Astrocyte (in vitro differentiated cells and primary cell): ENCODE measurements around the gene C1orf21. TPM values are rescaled to one million over a fixed set of nuclear protein-coding genes. Genes with fewer than 3 reads are reported as not detected.

ENCODE experiments used
- DNase-seq: peaks from one replicate; pipeline ENCODE4 v3.0.0-alpha.2; 2010; ENCODE audit warnings: low read depth
- FAIRE-seq: peaks from 2 replicates; lab custom pipeline; 2011; peaks lifted over from hg19 to GRCh38; lab: Jason Lieb, UNC
- H2AFZ ChIP-seq: 2 replicates; pipeline ENCODE4 v1.6.0; 2012; ENCODE audit warnings: low read depth, low read length, inconsistent platforms
- H3K27ac ChIP-seq: 2 replicates; pipeline ENCODE4 v1.5.1; 2011; ENCODE audit warnings: low read depth, low read length, inconsistent platforms
- H3K27me3 ChIP-seq: 2 replicates; pipeline ENCODE4 v1.6.0; 2011; ENCODE audit warnings: low read length, inconsistent platforms; ENCODE audit not compliant: insufficient read depth
- H3K36me3 ChIP-seq: 2 replicates; pipeline ENCODE4 v1.5.1; 2011; ENCODE audit warnings: low read length, inconsistent platforms; ENCODE audit not compliant: insufficient read depth
- H3K4me1 ChIP-seq: 2 replicates; pipeline ENCODE4 v1.5.1; 2011; ENCODE audit warnings: low read length, inconsistent platforms; ENCODE audit not compliant: insufficient read depth
- H3K4me2 ChIP-seq: 2 replicates; pipeline ENCODE4 v1.6.0; 2012; ENCODE audit warnings: low read length, inconsistent platforms
- H3K4me3 ChIP-seq: 2 replicates; pipeline ENCODE4 v1.5.1; 2011; ENCODE audit warnings: low read depth, mild to moderate bottlenecking, low read length, inconsistent platforms; ENCODE audit not compliant: insufficient read depth
- H3K79me2 ChIP-seq: 2 replicates; pipeline ENCODE4 v1.6.0; 2012; ENCODE audit warnings: mild to moderate bottlenecking, low read length, inconsistent platforms; ENCODE audit not compliant: insufficient read depth
- H3K9ac ChIP-seq: 2 replicates; pipeline ENCODE4 v1.6.0; 2012; ENCODE audit warnings: mild to moderate bottlenecking, low read length, inconsistent platforms
- H3K9me3 ChIP-seq: 2 replicates; pipeline ENCODE4 v1.5.1; 2012; ENCODE audit warnings: low read depth, mild to moderate bottlenecking, low read length, inconsistent platforms; ENCODE audit not compliant: insufficient read depth
- H4K20me1 ChIP-seq: 2 replicates; pipeline ENCODE4 v1.6.0; 2012; ENCODE audit warnings: low read length, inconsistent platforms; ENCODE audit not compliant: insufficient read depth
- H3K27ac Mint-ChIP-seq: one replicate; pipeline ENCODE4 v1.8.0; 2021; ENCODE audit warnings: mild to moderate bottlenecking, mixed read lengths; ENCODE audit not compliant: unreplicated experiment
- H3K27me3 Mint-ChIP-seq: one replicate; pipeline ENCODE4 v1.8.0; 2021; ENCODE audit warnings: low read depth, mixed read lengths; ENCODE audit not compliant: unreplicated experiment
- H3K36me3 Mint-ChIP-seq: one replicate; pipeline ENCODE4 v1.8.0; 2021; ENCODE audit warnings: low read depth, mixed read lengths; ENCODE audit not compliant: unreplicated experiment
- H3K4me1 Mint-ChIP-seq: one replicate; pipeline ENCODE4 v1.8.0; 2021; ENCODE audit warnings: low read depth, mixed read lengths; ENCODE audit not compliant: unreplicated experiment
- H3K4me3 Mint-ChIP-seq: one replicate; pipeline ENCODE4 v1.8.0; 2021; ENCODE audit warnings: mild to moderate bottlenecking, moderate library complexity, mixed read lengths; ENCODE audit not compliant: unreplicated experiment
- H3K9me3 Mint-ChIP-seq: one replicate; pipeline ENCODE4 v1.8.0; 2021; ENCODE audit warnings: mild to moderate bottlenecking, mixed read lengths; ENCODE audit not compliant: unreplicated experiment
- EZH2 ChIP-seq: IDR thresholded peaks from 2 replicates; pipeline ENCODE4 v1.6.1; 2012; ENCODE audit warnings: mild to moderate bottlenecking, low read length, inconsistent platforms; ENCODE audit not compliant: insufficient read depth
- total RNA-seq: library from RNA; stranded (reverse); gene quantifications from 2 replicates; pipeline ENCODE4 v1.2.1, GENCODE V29; 2021
- TF ChIP-seq, protein P1 (sequence below): IDR thresholded peaks from 2 replicates; pipeline ENCODE4 v1.5.1; 2011; ENCODE audit warnings: low read depth, mild to moderate bottlenecking, inconsistent platforms, low read length, moderate library complexity; ENCODE audit not compliant: insufficient read depth

Gene C1orf21
- total RNA-seq, 1 donor from 2014 or later = 15.1 TPM

DNA sequence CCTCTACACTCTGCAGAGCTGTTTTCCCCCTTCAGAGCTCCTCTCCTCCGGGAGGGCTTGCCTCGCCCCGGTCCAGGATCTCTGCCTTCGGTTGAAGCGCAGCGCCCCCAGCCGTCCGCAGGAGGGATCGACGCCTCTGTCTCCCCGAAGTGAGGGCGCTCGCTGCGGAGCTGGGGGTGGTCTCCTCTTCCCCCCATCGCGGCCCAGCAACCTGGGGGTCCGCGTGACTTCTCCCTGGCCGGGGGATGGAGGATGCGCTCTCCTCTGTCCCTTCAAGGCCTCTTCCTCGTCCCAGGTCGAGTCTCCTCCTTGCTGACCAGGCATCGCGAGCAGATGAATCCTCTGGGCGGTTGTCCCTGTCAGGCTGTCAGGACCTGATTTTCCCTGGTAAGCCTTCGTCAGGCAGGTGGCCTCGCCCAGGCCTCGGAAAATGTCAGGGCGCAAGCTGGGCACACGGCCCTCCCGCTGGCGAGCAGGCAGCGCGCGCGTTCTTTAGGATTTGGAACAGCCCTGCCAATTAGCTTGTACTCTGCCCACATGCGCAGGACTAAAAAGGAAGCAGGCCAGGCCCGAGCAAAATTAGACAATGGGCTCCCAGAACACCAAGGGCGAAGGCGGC, 277.3 kb downstream of the C1orf21 start:
- Histone ChIP-seq H4K20me1 (no peaks in the 10 kb centered on the region), H3K9me3 (no peaks in the 10 kb centered on the region), H3K4me1 (peaks cover 7% of the 10 kb centered on the region), H3K9ac (peak overlapping the region; percentile 73), H3K27ac (no peak overlapping the region), H2AFZ (peak overlapping the region; percentile 100), H3K4me2 (peak overlapping the region; percentile 94), H3K36me3 (no peaks in the 10 kb centered on the region), H3K27me3 (peaks cover 9% of the 10 kb centered on the region), H3K79me2 (no peaks in the 10 kb centered on the region), H3K4me3 (peak overlapping the region; percentile 63)
- H3K4me3 Mint-ChIP-seq = no peak overlapping the region
- H3K27ac Mint-ChIP-seq = no peak overlapping the region
- DNase-seq (peak; percentile 35), FAIRE-seq (no peak)
- H3K36me3 Mint-ChIP-seq = no peaks in the 10 kb centered on the region
- H3K27me3 Mint-ChIP-seq = peaks cover 5% of the 10 kb centered on the region
- H3K9me3 Mint-ChIP-seq = no peaks in the 10 kb centered on the region
- no peaks in the 10 kb centered on the region for H3K4me1 Mint-ChIP-seq
- TF ChIP-seq EZH2 = no peak
- TF ChIP-seq, protein P1, sequence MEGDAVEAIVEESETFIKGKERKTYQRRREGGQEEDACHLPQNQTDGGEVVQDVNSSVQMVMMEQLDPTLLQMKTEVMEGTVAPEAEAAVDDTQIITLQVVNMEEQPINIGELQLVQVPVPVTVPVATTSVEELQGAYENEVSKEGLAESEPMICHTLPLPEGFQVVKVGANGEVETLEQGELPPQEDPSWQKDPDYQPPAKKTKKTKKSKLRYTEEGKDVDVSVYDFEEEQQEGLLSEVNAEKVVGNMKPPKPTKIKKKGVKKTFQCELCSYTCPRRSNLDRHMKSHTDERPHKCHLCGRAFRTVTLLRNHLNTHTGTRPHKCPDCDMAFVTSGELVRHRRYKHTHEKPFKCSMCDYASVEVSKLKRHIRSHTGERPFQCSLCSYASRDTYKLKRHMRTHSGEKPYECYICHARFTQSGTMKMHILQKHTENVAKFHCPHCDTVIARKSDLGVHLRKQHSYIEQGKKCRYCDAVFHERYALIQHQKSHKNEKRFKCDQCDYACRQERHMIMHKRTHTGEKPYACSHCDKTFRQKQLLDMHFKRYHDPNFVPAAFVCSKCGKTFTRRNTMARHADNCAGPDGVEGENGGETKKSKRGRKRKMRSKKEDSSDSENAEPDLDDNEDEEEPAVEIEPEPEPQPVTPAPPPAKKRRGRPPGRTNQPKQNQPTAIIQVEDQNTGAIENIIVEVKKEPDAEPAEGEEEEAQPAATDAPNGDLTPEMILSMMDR = peak; percentile 63

DNA sequence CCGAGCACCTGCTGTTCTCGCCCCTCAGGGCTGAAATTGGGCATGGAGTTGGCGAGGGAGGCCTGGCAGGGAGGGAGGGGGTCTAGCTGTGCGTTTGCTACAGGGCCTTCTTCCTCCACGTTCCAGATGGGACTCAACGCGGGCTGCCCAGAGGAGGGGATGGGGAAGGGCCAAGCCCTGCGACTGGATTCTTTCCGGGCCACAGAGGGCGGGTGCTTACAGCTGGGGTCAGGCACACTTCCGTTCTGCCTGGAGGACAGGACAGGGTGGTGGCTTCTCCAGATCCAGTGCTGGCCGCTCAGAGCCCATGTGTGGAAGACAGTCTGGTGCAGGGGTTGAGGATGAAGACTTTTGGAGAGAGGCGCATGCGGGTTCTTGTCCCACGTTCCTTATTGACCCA, 277.8 kb downstream of the C1orf21 start:
- no peak overlapping the region for H3K27ac ChIP-seq
- no peaks in the 10 kb centered on the region for H3K4me1 Mint-ChIP-seq
- peak overlapping the region; percentile 94 for H3K4me2 ChIP-seq

DNA sequence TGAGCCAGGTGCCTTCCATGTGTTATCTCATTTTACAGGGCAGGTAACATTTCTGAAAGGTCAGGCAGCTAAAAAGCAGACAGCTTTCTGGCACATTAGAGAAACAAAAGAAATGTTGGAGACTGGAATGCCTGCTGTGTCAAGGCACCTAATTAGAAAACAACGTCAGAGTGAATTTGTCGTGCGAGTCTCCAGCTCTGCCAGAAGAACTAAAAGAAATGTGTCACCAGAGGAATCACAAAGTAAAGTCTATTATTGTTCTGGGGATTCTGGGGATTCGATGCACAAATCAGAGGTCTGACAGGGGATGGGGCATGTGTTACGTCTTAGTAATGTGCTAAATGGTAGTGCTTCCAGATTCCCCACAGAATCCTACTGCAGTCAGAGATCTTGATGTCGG, 278.5 kb downstream of the C1orf21 start:
- Histone ChIP-seq H3K27ac (no peak overlapping the region), H3K4me3 (no peak overlapping the region), H3K36me3 (no peaks in the 10 kb centered on the region), H3K27me3 (peaks cover 9% of the 10 kb centered on the region), H3K9ac (no peak overlapping the region), H3K4me1 (peaks cover 7% of the 10 kb centered on the region), H3K9me3 (no peaks in the 10 kb centered on the region), H3K79me2 (no peaks in the 10 kb centered on the region), H3K4me2 (no peak overlapping the region), H4K20me1 (no peaks in the 10 kb centered on the region), H2AFZ (no peak overlapping the region)
- Mint-ChIP-seq H3K4me3 (no peak overlapping the region), H3K36me3 (no peaks in the 10 kb centered on the region), H3K4me1 (no peaks in the 10 kb centered on the region), H3K27me3 (peaks cover 5% of the 10 kb centered on the region), H3K27ac (no peak overlapping the region), H3K9me3 (no peaks in the 10 kb centered on the region)
- DNase-seq (no peak), FAIRE-seq (no peak)
- TF ChIP-seq, protein P1 = no peak
- TF ChIP-seq EZH2 = no peak

More for the DNA sequence above, 277.8 kb downstream of the C1orf21 start:
- no peak for FAIRE-seq
- peaks cover 9% of the 10 kb centered on the region for H3K27me3 ChIP-seq
- H3K9ac ChIP-seq = peak overlapping the region; percentile 73
- H2AFZ ChIP-seq = peak overlapping the region; percentile 100
- H3K36me3 ChIP-seq = no peaks in the 10 kb centered on the region
- H3K4me1 ChIP-seq = peaks cover 7% of the 10 kb centered on the region
- no peak for DNase-seq
- peak overlapping the region; percentile 63 for H3K4me3 ChIP-seq
- H3K79me2 ChIP-seq = no peaks in the 10 kb centered on the region
- no peak for TF ChIP-seq EZH2
- TF ChIP-seq, protein P1 = no peak
- H3K4me3 Mint-ChIP-seq = no peak overlapping the region
- no peaks in the 10 kb centered on the region for H4K20me1 ChIP-seq
- H3K27me3 Mint-ChIP-seq = peaks cover 5% of the 10 kb centered on the region
- no peaks in the 10 kb centered on the region for H3K9me3 ChIP-seq
- H3K27ac Mint-ChIP-seq = no peak overlapping the region
- H3K9me3 Mint-ChIP-seq = no peaks in the 10 kb centered on the region
- H3K36me3 Mint-ChIP-seq = no peaks in the 10 kb centered on the region
